Heart left ventricle (tissue), 13 donors: Measurements from ENCODE around the gene DDX51.

Experiments
- CTCF ChIP-seq, 12 donors: fragments of 200-600 bp; sonication (generic) in 4 of 12; IDR thresholded peaks; one replicate each; pipeline versions ENCODE4 v1.5.0 to v1.8.0; 2018 to 2022; ENCODE audit warnings: antibody characterized with exemption in 12 of 12, mild to moderate bottlenecking in 5 of 12
- POLR2A ChIP-seq, 2 donors: fragments of 450-650 bp; IDR thresholded peaks; one replicate each; pipeline ENCODE4 v1.6.1; 2017; ENCODE audit warnings: antibody characterized with exemption in 2 of 2, mild to moderate bottlenecking in 2 of 2, moderate library complexity in 2 of 2
- donor health status: ischemic (EF 13 %, LVEDD 7.1; RV severe dilation, severe dysfunction).
- donor health status: DM: no; HTN: yes; CAD: no.
- donor health status: DM: no; HTN: no; CAD: no.
- donor health status: ischemic (EF 25% LVEDD 6.9; RV normal size, moderate dysfunction).
- donor health status: ischemic (EF 25% LVEDD 5.7; RV mildly dilated, moderate dysfunction).
- donor health status: ischemic (EF 35%, LVEDD 5.7; RV mildly dilated, moderate dysfunction).
- donor health status: nonischemic (EF 11% LVEDD 7.7; RV severe dilation, severe dysfunction).
- donor health status: DM: yes; HTN: yes; CAD: no.
- donor health status: PGD.
- donor health status: ischemic (EF 29% LVEDD 5.4; RV normal size, mild dysfunction).
- donor health status: nonischemic (EF 23%, LVEDD 6.1; RV moderate dilation, normal function).

GRCh38 chr12:132157733-132158409, 13.8 kb upstream of the DDX51 start:
- TF ChIP-seq CTCF (IDR thresholded peaks at IDR 0.05), result no peak
- no peak for TF ChIP-seq POLR2A (IDR thresholded peaks at IDR 0.05)
